Neuronal stem cell (in vitro differentiated cells): ENCODE data around the gene LMO1.

Experiments
- DNase-seq: peaks from one replicate; pipeline ENCODE4 v3.0.0-alpha.2; 2013; ENCODE audit warnings: low spot score
- H2AFZ ChIP-seq: one replicate; pipeline ENCODE4 v1.6.1; 2013; ENCODE audit warnings: mild to moderate bottlenecking, low read length, inconsistent platforms
- H2AK5ac ChIP-seq: 2 replicates; pipeline ENCODE4 v1.6.1; 2013; ENCODE audit warnings: low read depth, mild to moderate bottlenecking, inconsistent platforms, low read length, moderate library complexity, mixed read lengths
- H2BK120ac ChIP-seq: 2 replicates; pipeline ENCODE4 v1.6.1; 2013; ENCODE audit warnings: low read depth, mild to moderate bottlenecking, inconsistent platforms, low read length, moderate library complexity, mixed read lengths
- H2BK12ac ChIP-seq: one replicate; pipeline ENCODE4 v1.6.1; 2013; ENCODE audit warnings: low read length, inconsistent platforms
- H2BK15ac ChIP-seq: 2 replicates; pipeline ENCODE4 v1.6.1; 2013; ENCODE audit warnings: mild to moderate bottlenecking, low read length, inconsistent platforms, mixed read lengths
- H2BK5ac ChIP-seq: one replicate; pipeline ENCODE4 v1.6.1; 2013; ENCODE audit warnings: inconsistent platforms, mild to moderate bottlenecking, low read length, moderate library complexity
- H3K14ac ChIP-seq: one replicate; pipeline ENCODE4 v1.6.1; 2013; ENCODE audit warnings: low read length, inconsistent platforms
- H3K18ac ChIP-seq: 2 replicates; pipeline ENCODE4 v1.6.1; 2013; ENCODE audit warnings: low read length, inconsistent platforms
- H3K23ac ChIP-seq: 2 replicates; pipeline ENCODE4 v1.6.1; 2013; ENCODE audit warnings: low read depth, mild to moderate bottlenecking, mixed read lengths, low read length, inconsistent platforms; ENCODE audit not compliant: poor library complexity
- H3K27ac ChIP-seq: replicated peaks from 3 replicates; pipeline ENCODE4 v1.5.1; 2013; ENCODE audit warnings: low read length, inconsistent platforms
- H3K27me3 ChIP-seq, 3 experiments: 2 replicates each; pipeline ENCODE4 v1.6.1; 2013; ENCODE audit warnings: low read length in 3 of 3, mild to moderate bottlenecking in 2 of 3, inconsistent platforms in 1 of 3, low read depth in 1 of 3, mixed read lengths in 1 of 3, moderate library complexity in 1 of 3; ENCODE audit not compliant: control insufficient read depth in 3 of 3, insufficient read depth in 3 of 3
- H3K36me3 ChIP-seq, 2 donors: replicated peaks in 1 of 2; 2 replicates each; pipeline ENCODE4 v1.6.1; 2013; ENCODE audit warnings: low read length in 2 of 2; ENCODE audit not compliant: control insufficient read depth in 2 of 2, insufficient read depth in 2 of 2
- H3K4ac ChIP-seq: 2 replicates; pipeline ENCODE4 v1.6.1; 2013; ENCODE audit warnings: inconsistent platforms, mild to moderate bottlenecking, low read length, moderate library complexity
- H3K4me1 ChIP-seq, 2 donors: 1 replicate in 1 of 2; 2 replicates in 1 of 2; pipeline ENCODE4 v1.6.1; 2013; ENCODE audit warnings: low read length in 2 of 2, low read depth in 1 of 2; ENCODE audit not compliant: control insufficient read depth in 2 of 2, insufficient read depth in 1 of 2
- H3K4me2 ChIP-seq: one replicate; pipeline ENCODE4 v1.6.1; 2013; ENCODE audit warnings: mild to moderate bottlenecking, low read length, inconsistent platforms; ENCODE audit not compliant: insufficient read depth, poor library complexity, severe bottlenecking
- H3K4me3 ChIP-seq, 2 donors: 2 replicates each; pipeline ENCODE4 v1.5.1; 2013; ENCODE audit warnings: low read length in 2 of 2, mild to moderate bottlenecking in 2 of 2, inconsistent platforms in 1 of 2, moderate library complexity in 1 of 2
- H3K79me1 ChIP-seq: one replicate; pipeline ENCODE4 v1.6.1; 2013; ENCODE audit warnings: low read depth, mild to moderate bottlenecking, inconsistent platforms, low read length, moderate library complexity
- H3K9ac ChIP-seq: one replicate; pipeline ENCODE4 v1.6.1; 2013; ENCODE audit warnings: mild to moderate bottlenecking, low read depth, low read length, inconsistent platforms; ENCODE audit not compliant: poor library complexity
- H3K9me3 ChIP-seq, 2 donors: replicated peaks in 1 of 2; 2 replicates each; pipeline versions ENCODE3 to v1.6.1; 2013; ENCODE audit warnings: low read length in 2 of 2, mild to moderate bottlenecking in 2 of 2, inconsistent platforms in 1 of 2, low read depth in 1 of 2, mixed read lengths in 1 of 2, moderate library complexity in 1 of 2; ENCODE audit not compliant: control insufficient read depth in 2 of 2, insufficient read depth in 1 of 2
- H4K8ac ChIP-seq: one replicate; pipeline ENCODE4 v1.6.1; 2013; ENCODE audit warnings: low read depth, mild to moderate bottlenecking, inconsistent platforms, low read length, moderate library complexity
- H4K91ac ChIP-seq: one replicate; pipeline ENCODE4 v1.6.1; 2013; ENCODE audit warnings: low read length, low read depth, mild to moderate bottlenecking, inconsistent platforms; ENCODE audit not compliant: poor library complexity
- WGBS, 2 donors: extraction: QIAGEN DNeasy Blood & Tissue Kit; methylation state at CpG; one replicate each; pipeline ENCODE4 v1.1.7; 2013; ENCODE audit warnings: missing lambda C conversion rate in 2 of 2, mixed read lengths in 1 of 2; ENCODE audit not compliant: insufficient read length in 2 of 2, insufficient replicate concordance in 1 of 2; ENCODE audit errors: extremely low coverage in 2 of 2; 5-methylcytosine and 5-hydroxymethylcytosine counted together

LMO1 gene

DNA sequence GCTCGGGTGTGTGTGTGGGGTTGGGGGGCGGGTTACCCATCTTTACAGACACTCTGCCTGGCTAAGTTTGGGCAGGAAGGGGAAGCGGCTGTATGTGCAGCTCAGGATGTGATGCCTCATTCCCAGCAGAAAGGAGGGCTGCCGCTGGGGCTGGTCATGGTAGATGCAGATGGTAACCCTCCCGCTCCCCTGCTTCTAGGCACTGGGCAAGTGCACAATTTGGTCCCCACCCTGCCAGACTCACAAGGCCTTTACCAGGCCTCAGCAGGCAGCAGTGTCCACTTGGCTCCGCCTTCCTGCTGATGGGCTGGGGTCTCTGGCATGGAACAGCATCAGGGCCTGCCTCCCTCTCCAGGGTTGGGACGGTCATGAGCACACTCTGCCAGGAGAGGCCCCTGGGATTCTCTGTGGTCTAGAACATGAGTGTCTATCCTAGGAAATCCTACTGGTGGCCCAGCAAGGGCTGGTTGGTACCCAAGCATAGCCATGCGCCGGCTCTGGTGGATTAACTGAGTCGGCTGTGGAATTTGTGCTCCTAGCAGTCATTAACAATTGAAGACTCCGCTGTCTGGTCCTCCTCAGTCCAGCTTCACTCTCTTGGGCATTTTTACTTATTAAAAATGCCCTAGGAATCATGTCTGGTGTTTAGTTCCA is 4.2 kb downstream of the LMO1 start:
- H3K4me2 ChIP-seq = no peak overlapping the region
- H2AFZ ChIP-seq = no peak overlapping the region
- H3K9me3 ChIP-seq = no peaks in the 10 kb centered on the region
- H3K4me3 ChIP-seq = no peak overlapping the region
- WGBS, 2 donors = no CpG with 5 or more reads among the region's 11 CpGs
- peak overlapping the region; percentile 51 for H3K9ac ChIP-seq
- H2BK12ac ChIP-seq = no peak overlapping the region
- H3K27me3 ChIP-seq = peaks cover 0 to 76% (median 15%) of the 10 kb centered on the region in 3 experiments
- H3K4ac ChIP-seq = no peak overlapping the region
- H2BK5ac ChIP-seq = no peak overlapping the region
- H3K79me1 ChIP-seq = peaks cover 4% of the 10 kb centered on the region
- peaks cover 5 to 6% of the 10 kb centered on the region in 2 donors for H3K4me1 ChIP-seq
- no peaks in the 10 kb centered on the region for H3K36me3 ChIP-seq
- no peak for DNase-seq
- no peak overlapping the region for H3K23ac ChIP-seq
- H2AK5ac ChIP-seq = no peak overlapping the region
- no peak overlapping the region for H4K8ac ChIP-seq
- H2BK15ac ChIP-seq = no peak overlapping the region
- no peak overlapping the region for H4K91ac ChIP-seq
- H2BK120ac ChIP-seq = no peak overlapping the region
- H3K14ac ChIP-seq = no peak overlapping the region
- H3K27ac ChIP-seq = no peak overlapping the region
- no peak overlapping the region for H3K18ac ChIP-seq

DNA sequence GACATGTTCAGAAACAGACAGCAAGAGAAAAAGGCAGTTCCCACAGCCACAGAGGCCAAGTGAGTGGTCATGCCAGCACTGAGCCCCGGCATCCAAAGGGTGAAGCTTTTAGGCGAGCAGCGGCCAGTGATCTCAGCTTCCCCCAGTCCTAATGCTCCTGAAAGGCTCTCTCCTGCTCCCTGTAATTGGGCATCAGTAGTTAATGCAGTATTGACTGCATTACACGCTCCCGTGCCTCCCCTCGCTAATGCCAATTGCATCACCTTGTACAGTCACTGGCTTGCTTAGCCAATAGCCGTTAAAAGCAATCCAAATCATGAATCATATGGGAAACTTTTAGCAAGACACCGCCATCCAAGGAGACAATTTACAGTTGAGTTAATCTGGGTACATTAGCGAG is 4.9 kb downstream of the LMO1 start:
- Histone ChIP-seq H3K4ac (no peak overlapping the region), H2AK5ac (no peak overlapping the region), H2BK5ac (no peak overlapping the region), H3K79me1 (peaks cover 4% of the 10 kb centered on the region), H4K8ac (no peak overlapping the region), H3K4me1 (peaks cover 5 to 6% of the 10 kb centered on the region in 2 donors), H3K36me3 (no peaks in the 10 kb centered on the region), H2BK15ac (no peak overlapping the region), H3K9ac (no peak overlapping the region), H3K4me3 (no peak overlapping the region), H3K4me2 (no peak overlapping the region), H3K18ac (no peak overlapping the region), H3K27ac (no peak overlapping the region), H3K27me3 (peaks cover 0 to 73% (median 15%) of the 10 kb centered on the region in 3 experiments), H2BK12ac (no peak overlapping the region), H3K14ac (no peak overlapping the region), H3K9me3 (no peaks in the 10 kb centered on the region), H2BK120ac (no peak overlapping the region), H3K23ac (no peak overlapping the region), H2AFZ (no peak overlapping the region), H4K91ac (no peak overlapping the region)
- no CpG with 5 or more reads among the region's 9 CpGs for WGBS, 2 donors
- no peak for DNase-seq

DNA sequence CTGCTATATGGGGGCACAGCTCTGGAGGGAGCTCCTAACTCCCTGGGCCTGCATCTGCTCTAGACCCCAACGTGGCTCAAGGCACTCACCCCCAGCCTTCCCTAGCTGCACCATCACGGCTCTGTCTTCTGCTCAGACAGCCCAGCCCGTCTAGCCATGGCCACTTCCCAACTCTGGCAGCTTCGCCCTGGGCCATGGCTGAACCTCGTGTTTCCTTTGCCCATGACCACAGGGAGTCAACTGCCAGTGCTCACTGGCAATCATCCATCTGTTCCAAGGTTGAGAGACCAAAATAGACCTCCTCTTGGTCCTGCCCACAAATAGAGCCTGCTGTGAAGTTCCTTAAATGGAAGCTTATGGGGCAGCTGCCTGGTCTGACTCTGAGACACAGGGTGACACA is 5.4 kb downstream of the LMO1 start:
- no CpG with 5 or more reads among the region's 5 CpGs for WGBS, 2 donors
- no peak overlapping the region for H4K91ac ChIP-seq
- H3K4ac ChIP-seq = no peak overlapping the region
- no peak for DNase-seq
- no peak overlapping the region for H3K23ac ChIP-seq
- no peak overlapping the region for H2AFZ ChIP-seq
- H3K27me3 ChIP-seq = peaks cover 0 to 73% (median 15%) of the 10 kb centered on the region in 3 experiments
- peaks cover 3 to 6% of the 10 kb centered on the region in 2 donors for H3K4me1 ChIP-seq
- no peak overlapping the region for H2BK15ac ChIP-seq
- H3K4me3 ChIP-seq = peak overlapping the region in 1 of 2 donors; percentile 21
- no peak overlapping the region for H3K18ac ChIP-seq
- H3K14ac ChIP-seq = no peak overlapping the region
- no peaks in the 10 kb centered on the region for H3K9me3 ChIP-seq
- no peak overlapping the region for H4K8ac ChIP-seq
- H3K9ac ChIP-seq = no peak overlapping the region
- H3K79me1 ChIP-seq = peaks cover 4% of the 10 kb centered on the region
- H2BK12ac ChIP-seq = no peak overlapping the region
- no peak overlapping the region for H2AK5ac ChIP-seq
- H3K27ac ChIP-seq = no peak overlapping the region
- no peak overlapping the region for H2BK5ac ChIP-seq
- no peak overlapping the region for H3K4me2 ChIP-seq
- H3K36me3 ChIP-seq = no peaks in the 10 kb centered on the region
- H2BK120ac ChIP-seq = no peak overlapping the region

DNA sequence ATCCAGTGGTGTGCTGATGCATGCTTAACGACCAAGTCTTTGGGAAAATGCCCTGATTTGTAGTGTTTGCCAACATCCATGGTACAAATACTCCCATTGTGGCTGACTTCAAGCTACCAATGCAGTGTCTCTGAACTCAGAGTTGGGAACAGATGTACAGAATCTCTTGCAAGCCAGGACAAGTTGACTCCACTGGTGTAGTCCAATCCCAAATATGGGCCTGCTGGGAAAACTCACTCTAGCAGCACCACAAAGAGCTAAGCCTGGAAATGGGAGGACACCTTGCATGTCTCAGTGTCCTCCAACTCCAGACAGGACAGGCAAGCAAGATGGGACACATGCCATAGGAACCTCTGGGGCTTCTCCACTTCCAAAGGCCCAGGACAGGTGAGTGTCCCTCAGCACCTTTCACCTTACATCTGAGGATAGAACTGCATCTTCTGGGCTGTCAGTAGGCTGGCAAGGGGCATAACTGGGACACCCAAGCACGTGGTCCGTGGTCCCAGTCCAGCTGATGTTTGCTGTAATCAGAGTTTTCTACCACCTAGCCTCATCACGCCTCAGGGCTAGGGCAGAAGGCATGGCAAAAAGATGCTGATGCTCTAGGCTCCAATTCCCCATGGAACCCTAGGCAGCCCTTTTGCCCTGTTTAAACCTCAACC is 6.5 kb downstream of the LMO1 start:
- Histone ChIP-seq H3K36me3 (no peaks in the 10 kb centered on the region), H3K4me3 (no peak overlapping the region), H3K9me3 (no peaks in the 10 kb centered on the region), H3K27me3 (peaks cover 0 to 74% (median 12%) of the 10 kb centered on the region in 3 experiments), H3K14ac (no peak overlapping the region), H2BK15ac (no peak overlapping the region), H3K79me1 (peaks cover 2% of the 10 kb centered on the region), H3K4me1 (peaks cover under 1 to 3% of the 10 kb centered on the region in 2 donors), H2BK12ac (no peak overlapping the region), H2AFZ (no peak overlapping the region), H4K8ac (no peak overlapping the region), H3K9ac (no peak overlapping the region), H3K23ac (no peak overlapping the region), H3K4ac (no peak overlapping the region), H2BK5ac (no peak overlapping the region), H3K18ac (no peak overlapping the region), H3K27ac (no peak overlapping the region), H2AK5ac (no peak overlapping the region), H2BK120ac (no peak overlapping the region), H3K4me2 (no peak overlapping the region), H4K91ac (no peak overlapping the region)
- WGBS, 2 donors = no CpG with 5 or more reads among the region's 4 CpGs
- DNase-seq = no peak
